Fibroblast of skin of abdomen (primary cell): ENCODE results near the gene SCLT1.
A peak's percentile ranks its signal among the peaks of the same experiment; 100 is the strongest.
"Not testable (repeated sequence)": the region's sequence is repeated elsewhere in the genome, so short reads cannot be mapped to it uniquely, and the experiment has no call there.

Experiments used
- DNase-seq: peaks from one replicate; pipeline ENCODE4 v3.0.0-alpha.2; 2013

Gene SCLT1

GRCh38 chr4:129069537-129069936, 23.8 kb downstream of the SCLT1 start:
- not testable (repeated sequence) for DNase-seq

- peak; percentile 52 for DNase-seq
These were observed 28.6 kb downstream of the SCLT1 start for GRCh38 chr4:129064717-129065116.

- DNase-seq, result no peak
These were observed 29.7 kb downstream of the SCLT1 start for GRCh38 chr4:129063640-129064039.

GRCh38 chr4:129062580-129062979, 30.8 kb downstream of the SCLT1 start:
- DNase-seq, result no peak

- DNase-seq, result no peak
These were observed 34.3 kb downstream of the SCLT1 start for GRCh38 chr4:129059028-129059427.

- DNase-seq, result no peak
These were observed 47.0 kb downstream of the SCLT1 start for GRCh38 chr4:129046055-129046959.

GRCh38 chr4:129043523-129043922, 49.8 kb downstream of the SCLT1 start:
- DNase-seq, result peak; percentile 38

- DNase-seq, result no peak
These were observed 52.9 kb downstream of the SCLT1 start for GRCh38 chr4:129040471-129040870.

- no peak for DNase-seq
These were observed 56.2 kb downstream of the SCLT1 start for GRCh38 chr4:129037093-129037492.

GRCh38 chr4:129014566-129015509, 78.5 kb downstream of the SCLT1 start:
- no peak for DNase-seq

GRCh38 chr4:129008096-129008495, 85.2 kb downstream of the SCLT1 start:
- DNase-seq, result no peak

- DNase-seq, result no peak
These were observed 106.4 kb downstream of the SCLT1 start for GRCh38 chr4:128986908-128987307.

GRCh38 chr4:128986019-128986418, 107.3 kb downstream of the SCLT1 start:
- DNase-seq, result no peak

GRCh38 chr4:128983771-128984485, 109.4 kb downstream of the SCLT1 start:
- DNase-seq, result no peak

- DNase-seq, result no peak
These were observed 112.0 kb downstream of the SCLT1 start for GRCh38 chr4:128981377-128981776.

GRCh38 chr4:128980816-128981326, 112.5 kb downstream of the SCLT1 start:
- DNase-seq, result no peak

- peak; percentile 86 for DNase-seq
These were observed 113.4 kb downstream of the SCLT1 start for GRCh38 chr4:128979934-128980333.

GRCh38 chr4:128978985-128979384, 114.4 kb downstream of the SCLT1 start:
- no peak for DNase-seq

GRCh38 chr4:128974136-128974581, 119.2 kb downstream of the SCLT1 start:
- DNase-seq, result peak; percentile 44

GRCh38 chr4:128973384-128973783, 120.0 kb downstream of the SCLT1 start:
- no peak for DNase-seq

GRCh38 chr4:128961405-128961804, 131.9 kb downstream of the SCLT1 start:
- no peak for DNase-seq

GRCh38 chr4:128958194-128958593, 135.1 kb downstream of the SCLT1 start:
- no peak for DNase-seq
